Esophagus squamous epithelium (tissue), 4 donors: Measurements from ENCODE around the gene ZNF195.
"Not testable (repeated sequence)": the region's sequence is repeated elsewhere in the genome, so short reads cannot be mapped to it uniquely, and the experiment has no call there.

Experiments used
- CTCF ChIP-seq, 6 experiments: fragments of 450-650 bp in 4 of 6; fragments of 200-600 bp in 2 of 6; sonication (generic) in 2 of 6; IDR thresholded peaks; one replicate each; pipeline ENCODE4 v1.5.1; 2016 to 2019; ENCODE audit warnings: antibody characterized with exemption in 6 of 6, mild to moderate bottlenecking in 4 of 6, moderate library complexity in 4 of 6
- POLR2A ChIP-seq, 4 donors: fragments of 450-650 bp; IDR thresholded peaks; one replicate each; pipeline ENCODE4 v1.6.1; 2017; ENCODE audit warnings: antibody characterized with exemption in 4 of 4, mild to moderate bottlenecking in 4 of 4, moderate library complexity in 3 of 4

GRCh38 chr11:3393450-3393849, 14.5 kb upstream of the ZNF195 start:
- not testable (repeated sequence) for TF ChIP-seq CTCF, POLR2A (IDR thresholded peaks at IDR 0.05)
